HUES64 (cell line): ENCODE measurements around the gene RRAGA. TPM values are rescaled to one million over a fixed set of nuclear protein-coding genes. Genes with fewer than 3 reads are reported as not detected.
"Not testable (repeated sequence)": the region's sequence is repeated elsewhere in the genome, so short reads cannot be mapped to it uniquely, and the experiment has no call there.

Source experiments
- H3K27ac ChIP-seq: 2 replicates; pipeline ENCODE4 v1.7.0; 2013; ENCODE audit warnings: low read depth, low read length, inconsistent platforms
- H3K27me3 ChIP-seq: 2 replicates; pipeline ENCODE4 v1.6.1; 2013; ENCODE audit warnings: mild to moderate bottlenecking, low read length; ENCODE audit not compliant: insufficient read depth
- H3K36me3 ChIP-seq: 2 replicates; pipeline ENCODE4 v1.6.1; 2013; ENCODE audit warnings: mild to moderate bottlenecking, low read length; ENCODE audit not compliant: insufficient read depth
- H3K4me1 ChIP-seq: 2 replicates; pipeline ENCODE4 v1.6.1; 2013; ENCODE audit warnings: mild to moderate bottlenecking, low read length, moderate library complexity; ENCODE audit not compliant: insufficient read depth
- H3K4me3 ChIP-seq: 2 replicates; pipeline ENCODE4 v1.5.1; 2013; ENCODE audit warnings: mild to moderate bottlenecking, low read length, moderate library complexity
- H3K9ac ChIP-seq: 2 replicates; pipeline ENCODE4 v1.6.1; 2013; ENCODE audit warnings: mild to moderate bottlenecking, low read depth, low read length
- H3K9me3 ChIP-seq: 2 replicates; pipeline ENCODE4 v1.6.1; 2013; ENCODE audit warnings: low read depth, low read length; ENCODE audit not compliant: insufficient read depth
- WGBS: fragments of 150-250, 120-280 bp; methylation state at CpG from one replicate; pipeline ENCODE4 v1.1.7; 2013; ENCODE audit warnings: missing lambda C conversion rate; 5-methylcytosine and 5-hydroxymethylcytosine counted together
- polyA plus RNA-seq, 2 experiments: library from polyadenylated mRNA; stranded (reverse); fragments of 50-300 nt; gene quantifications; one replicate each; pipeline ENCODE4 v1.2.3, GENCODE V29; 2013

RRAGA gene, protein sequence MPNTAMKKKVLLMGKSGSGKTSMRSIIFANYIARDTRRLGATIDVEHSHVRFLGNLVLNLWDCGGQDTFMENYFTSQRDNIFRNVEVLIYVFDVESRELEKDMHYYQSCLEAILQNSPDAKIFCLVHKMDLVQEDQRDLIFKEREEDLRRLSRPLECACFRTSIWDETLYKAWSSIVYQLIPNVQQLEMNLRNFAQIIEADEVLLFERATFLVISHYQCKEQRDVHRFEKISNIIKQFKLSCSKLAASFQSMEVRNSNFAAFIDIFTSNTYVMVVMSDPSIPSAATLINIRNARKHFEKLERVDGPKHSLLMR
- 44.7 TPM for polyA plus RNA-seq (2013, experiment 1 of 2)
- 47.4 TPM for polyA plus RNA-seq (2013, experiment 2 of 2)

DNA sequence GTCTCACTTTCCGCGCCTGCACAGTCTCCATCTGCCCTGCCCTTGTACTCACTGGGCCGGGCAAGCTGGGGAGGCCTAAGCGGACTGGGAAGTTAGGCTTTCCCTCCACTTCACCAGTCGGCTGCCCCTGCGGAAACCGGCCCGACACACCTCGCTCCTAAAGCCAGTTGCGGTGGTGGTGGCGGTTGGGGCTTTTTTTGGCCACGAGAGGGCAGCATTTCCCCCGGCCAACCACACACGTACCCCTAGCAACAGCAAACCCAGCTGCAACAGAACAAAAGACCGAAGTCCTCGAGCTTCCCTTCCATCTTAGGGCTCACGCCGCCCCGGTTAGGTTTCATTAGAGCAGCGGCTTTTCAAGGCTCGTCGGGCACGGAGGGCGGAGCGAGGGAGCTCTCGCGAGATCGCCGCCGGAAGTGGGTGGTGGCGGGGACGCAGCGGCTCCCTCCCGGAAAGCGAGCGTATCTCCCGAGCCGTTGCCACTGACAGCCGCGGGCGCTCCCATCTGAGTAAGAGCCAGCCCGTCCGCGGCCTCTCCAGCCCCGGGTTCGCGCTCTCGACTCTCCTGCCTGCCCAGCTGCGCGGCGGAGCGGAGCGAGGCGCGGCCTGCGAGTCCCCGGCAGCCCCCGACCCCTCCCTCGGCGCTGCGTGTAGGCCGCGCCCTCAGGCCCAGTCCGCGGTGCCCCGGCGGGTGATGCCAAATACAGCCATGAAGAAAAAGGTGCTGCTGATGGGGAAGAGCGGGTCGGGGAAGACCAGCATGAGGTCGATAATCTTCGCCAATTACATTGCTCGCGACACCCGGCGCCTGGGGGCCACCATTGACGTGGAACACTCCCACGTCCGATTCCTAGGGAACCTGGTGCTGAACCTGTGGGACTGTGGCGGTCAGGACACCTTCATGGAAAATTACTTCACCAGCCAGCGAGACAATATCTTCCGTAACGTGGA lies at the start of gene RRAGA:
RRAGA (plus strand) TSS at position 462 of the 951 bp plus-strand sequence; CDS start at position 695, 233 bp downstream.
- H3K9me3 ChIP-seq, result no peaks in the 10 kb centered on the region
- no peaks in the 10 kb centered on the region for H3K36me3 ChIP-seq
- under 1% methylated on average over 82 of the region's 82 CpGs for WGBS
- no peaks in the 10 kb centered on the region for H3K27me3 ChIP-seq
- H3K4me1 ChIP-seq, result peaks cover 4% of the 10 kb centered on the region; the same call in 1 of the 2 replicates
- peak within 1 kb of the TSS; percentile 90 for H3K27ac ChIP-seq
- H3K9ac ChIP-seq, result peak within 1 kb of the TSS; percentile 88
- H3K4me3 ChIP-seq, result peak within 1 kb of the TSS; percentile 96

DNA sequence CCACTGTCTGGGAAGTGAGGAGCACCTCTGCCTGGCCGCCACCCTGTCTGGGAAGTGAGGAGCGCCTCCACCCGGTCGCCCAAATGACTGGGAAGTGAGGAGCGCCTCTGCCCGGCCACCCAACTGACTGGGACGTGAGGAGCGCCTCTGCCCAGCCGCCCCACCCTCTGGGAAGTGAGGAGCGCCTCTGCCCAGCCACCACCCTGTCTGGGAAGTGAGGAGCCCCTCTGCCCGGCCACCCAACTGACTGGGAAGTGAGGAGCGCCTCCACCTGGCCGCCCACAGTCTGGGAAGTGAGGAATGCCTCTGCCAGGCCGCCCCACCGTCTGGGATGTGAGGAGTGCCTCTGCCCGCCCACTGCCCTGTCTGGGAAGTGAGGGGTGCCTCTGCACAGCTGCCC lies 49.1 kb upstream of the RRAGA start:
- Histone ChIP-seq H3K9ac (no peak overlapping the region), H3K4me1 (no peaks in the 10 kb centered on the region), H3K27ac (no peak overlapping the region), H3K9me3 (peaks cover 7% of the 10 kb centered on the region; the same call in 1 of the 2 replicates), H3K4me3 (no peak overlapping the region), H3K27me3 (no peaks in the 10 kb centered on the region), H3K36me3 (no peaks in the 10 kb centered on the region)
- 85% methylated on average over 16 of the region's 16 CpGs for WGBS

DNA sequence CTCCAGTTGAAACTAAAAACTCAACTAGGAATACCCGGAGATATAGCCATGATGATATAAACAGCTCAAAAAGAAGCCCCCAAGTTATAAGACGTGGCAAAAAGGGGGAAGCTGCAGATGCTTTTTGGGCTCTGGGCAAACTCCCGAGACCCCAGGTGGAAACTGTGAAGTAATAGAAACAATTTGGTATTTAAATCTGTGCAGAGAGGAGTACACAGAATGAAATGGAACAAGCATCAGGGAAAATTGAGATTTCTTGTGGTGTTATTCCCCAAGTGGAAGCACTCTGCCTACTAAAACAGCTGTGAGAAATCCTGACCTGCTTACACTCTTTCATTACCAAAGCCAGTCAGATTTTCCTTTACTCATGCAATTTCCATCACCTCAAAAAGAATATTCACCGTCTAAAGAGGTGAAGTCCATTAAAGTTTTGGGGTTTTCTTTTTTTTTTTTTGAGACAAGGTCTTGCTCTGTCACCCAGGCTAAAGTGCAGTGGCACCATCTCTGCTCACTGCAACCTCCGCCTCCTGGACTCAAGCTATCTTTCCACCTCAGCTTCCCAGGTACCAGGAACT lies 39.7 kb upstream of the RRAGA start:
- Histone ChIP-seq H3K27me3 (no peaks in the 10 kb centered on the region), H3K4me3 (no peak overlapping the region), H3K36me3 (no peaks in the 10 kb centered on the region), H3K4me1 (no peaks in the 10 kb centered on the region), H3K27ac (no peak overlapping the region), H3K9me3 (no peaks in the 10 kb centered on the region), H3K9ac (no peak overlapping the region)
- WGBS, result 95% methylated on average over 4 of the region's 5 CpGs

DNA sequence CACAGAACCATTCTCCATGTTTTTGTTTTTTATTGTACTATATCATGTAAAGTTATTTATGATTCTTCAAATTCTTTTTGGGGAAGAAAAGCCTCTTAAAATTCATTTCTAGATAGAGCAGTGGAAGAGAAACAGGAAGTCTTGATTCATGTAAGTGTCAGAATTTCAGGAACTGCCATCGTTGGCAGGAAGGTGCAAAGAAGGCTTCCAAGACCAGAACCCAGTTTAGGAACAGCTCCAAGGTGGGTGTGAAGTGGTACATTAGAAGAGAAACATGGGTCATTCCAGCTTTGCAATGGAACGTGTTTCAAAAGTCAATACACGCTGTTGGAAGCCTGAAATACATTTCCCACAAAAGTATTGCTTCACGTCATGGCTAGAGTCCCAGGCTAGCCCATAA lies 31.0 kb upstream of the RRAGA start:
- 78% methylated on average over 4 of the region's 4 CpGs for WGBS
- Histone ChIP-seq H3K27ac (no peak overlapping the region), H3K4me1 (no peaks in the 10 kb centered on the region), H3K36me3 (no peaks in the 10 kb centered on the region), H3K4me3 (no peak overlapping the region), H3K9ac (no peak overlapping the region), H3K9me3 (no peaks in the 10 kb centered on the region), H3K27me3 (no peaks in the 10 kb centered on the region)

DNA sequence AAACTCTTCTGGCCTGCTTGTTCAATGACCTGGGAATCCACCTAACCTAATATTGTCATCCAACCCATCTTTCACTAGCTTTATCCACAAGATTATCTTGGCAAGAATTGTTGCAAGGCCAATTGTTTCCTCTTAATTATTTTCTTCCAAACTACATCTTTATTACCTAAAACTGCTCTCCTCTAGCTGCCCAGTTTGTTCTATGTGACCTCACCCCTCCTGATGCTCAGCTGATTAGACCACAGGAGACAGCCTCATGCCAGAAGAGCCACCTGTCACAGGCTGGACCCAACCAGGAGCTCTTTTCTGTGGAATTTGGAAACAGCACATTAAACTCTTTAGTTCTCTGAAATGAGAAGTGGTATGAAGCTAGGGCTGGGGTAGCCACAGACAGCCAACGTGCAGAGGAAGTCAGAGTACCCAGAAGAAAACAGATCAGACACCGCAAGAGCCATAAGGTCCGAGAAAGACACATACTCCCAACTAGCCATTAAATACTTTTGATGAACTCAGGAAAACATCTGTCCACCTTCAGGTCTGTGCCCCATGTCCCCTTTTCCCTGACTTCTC lies 28.3 kb upstream of the RRAGA start:
- Histone ChIP-seq H3K4me1 (no peaks in the 10 kb centered on the region), H3K27ac (no peak overlapping the region), H3K9me3 (no peaks in the 10 kb centered on the region), H3K36me3 (no peaks in the 10 kb centered on the region), H3K27me3 (no peaks in the 10 kb centered on the region), H3K4me3 (no peak overlapping the region), H3K9ac (no peak overlapping the region)
- WGBS, result 94% methylated on average over 3 of the region's 3 CpGs

DNA sequence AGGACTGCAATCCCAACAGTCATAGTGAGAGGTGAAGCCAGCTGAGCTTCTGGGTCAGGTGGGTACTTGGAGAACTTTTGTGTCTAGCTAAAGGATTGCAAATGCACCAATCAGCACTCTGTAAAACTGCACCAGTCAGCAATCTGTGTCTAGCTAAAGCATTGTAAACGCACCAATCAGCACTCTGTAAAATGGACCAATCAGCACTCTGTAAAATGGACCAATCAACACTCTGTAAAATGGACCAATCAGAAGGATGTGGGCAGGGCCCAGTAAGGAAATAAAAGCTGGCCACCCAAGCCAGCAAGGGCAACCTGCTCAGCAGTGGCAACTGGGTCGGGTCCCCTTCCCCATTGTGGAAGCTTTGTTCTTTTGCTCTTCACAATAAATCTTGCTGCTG lies 27.6 kb upstream of the RRAGA start:
- H3K36me3 ChIP-seq, H3K27me3 ChIP-seq, H3K4me3 ChIP-seq, H3K9ac ChIP-seq, H3K27ac ChIP-seq, H3K4me1 ChIP-seq, H3K9me3 ChIP-seq: not testable (repeated sequence)
- 96% methylated on average over 2 of the region's 2 CpGs for WGBS

DNA sequence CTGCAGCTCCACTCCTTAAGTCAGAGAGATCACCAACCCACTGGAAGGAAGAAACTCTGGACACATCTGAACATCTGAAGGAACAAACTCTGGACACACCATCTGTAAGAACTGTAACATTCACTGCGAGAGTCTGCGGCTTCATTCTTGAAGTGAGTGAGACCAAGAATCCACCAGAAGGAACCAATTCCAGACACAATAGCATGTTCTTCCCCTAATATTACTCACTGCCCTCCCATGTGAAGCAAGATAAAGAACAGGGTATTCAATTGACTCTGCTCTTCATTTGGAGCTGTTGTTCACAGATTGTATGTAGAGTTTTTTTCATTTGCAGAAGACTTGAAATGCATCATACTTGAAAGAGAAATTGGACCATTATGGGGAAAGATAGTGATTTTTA lies 27.0 kb upstream of the RRAGA start:
- Histone ChIP-seq H3K27ac (no peak overlapping the region), H3K27me3 (no peaks in the 10 kb centered on the region), H3K9me3 (no peaks in the 10 kb centered on the region), H3K36me3 (no peaks in the 10 kb centered on the region), H3K9ac (no peak overlapping the region), H3K4me1 (no peaks in the 10 kb centered on the region), H3K4me3 (no peak overlapping the region)
- 100% methylated on average over 2 of the region's 2 CpGs for WGBS

DNA sequence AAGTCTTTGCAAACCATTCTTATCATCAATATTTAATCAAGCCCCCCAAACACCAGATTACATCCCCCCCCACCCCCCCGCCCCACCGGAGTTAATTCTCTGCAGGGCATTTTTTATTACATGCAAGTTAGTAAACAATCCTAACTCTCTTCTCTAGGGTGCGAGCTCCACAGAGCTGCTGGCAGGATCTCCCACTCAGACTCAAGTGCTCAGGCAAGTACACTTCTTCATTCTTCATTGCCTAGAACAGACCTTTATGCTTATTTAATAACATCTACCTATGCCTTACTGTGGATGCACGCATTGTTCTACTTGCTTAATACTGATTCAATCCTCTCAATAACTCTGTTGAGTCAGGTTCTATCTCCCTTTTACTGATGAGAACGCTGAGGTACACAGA lies 26.1 kb upstream of the RRAGA start:
- Histone ChIP-seq H3K4me1 (no peaks in the 10 kb centered on the region), H3K36me3 (no peaks in the 10 kb centered on the region), H3K27ac (no peak overlapping the region), H3K9me3 (no peaks in the 10 kb centered on the region), H3K9ac (no peak overlapping the region), H3K4me3 (no peak overlapping the region), H3K27me3 (no peaks in the 10 kb centered on the region)
- WGBS, result 90% methylated on average over 5 of the region's 5 CpGs

DNA sequence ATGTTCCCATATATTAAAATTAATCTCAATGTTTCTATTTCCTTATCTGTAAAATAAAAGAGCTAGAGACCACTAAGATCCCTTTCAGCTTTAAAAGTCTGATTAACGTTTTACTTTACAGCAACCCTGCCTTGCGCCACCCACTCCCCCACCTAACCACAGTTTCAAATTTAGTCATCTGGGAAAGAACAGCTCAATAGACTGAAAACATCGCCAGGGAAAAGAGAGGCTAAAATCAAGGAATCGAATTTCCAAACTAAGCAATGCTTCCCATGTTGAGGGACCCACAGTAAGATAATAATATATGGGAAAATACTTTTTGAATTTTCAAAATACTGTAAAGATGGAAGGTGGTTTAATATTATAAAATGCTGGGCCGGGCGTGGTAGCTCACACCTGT lies 22.9 kb upstream of the RRAGA start:
- Histone ChIP-seq H3K27ac (no peak overlapping the region), H3K9ac (no peak overlapping the region), H3K4me1 (no peaks in the 10 kb centered on the region), H3K9me3 (no peaks in the 10 kb centered on the region), H3K36me3 (no peaks in the 10 kb centered on the region), H3K27me3 (no peaks in the 10 kb centered on the region), H3K4me3 (no peak overlapping the region)
- WGBS, result 93% methylated on average over 6 of the region's 6 CpGs

DNA sequence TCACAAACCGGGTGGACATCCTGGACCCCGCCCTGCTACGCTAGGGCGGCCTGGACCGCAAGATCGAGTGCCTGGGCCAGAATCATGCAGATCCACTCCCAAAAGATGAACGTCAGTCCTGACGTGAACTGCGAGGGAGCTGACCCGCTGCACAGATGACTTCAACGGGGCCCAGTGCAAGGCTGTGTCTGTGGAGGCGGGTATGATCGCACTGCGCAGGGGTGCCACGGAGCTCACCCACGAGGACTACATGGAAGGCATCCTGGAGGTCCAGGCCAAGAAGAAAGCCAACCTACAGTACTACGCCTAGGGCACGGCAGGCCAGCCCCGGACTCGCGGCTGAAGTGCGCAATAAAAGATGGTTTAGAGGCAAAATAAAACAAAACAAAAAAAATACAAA lies 21.4 kb upstream of the RRAGA start:
- H3K9me3 ChIP-seq, result no peaks in the 10 kb centered on the region
- no peaks in the 10 kb centered on the region for H3K4me1 ChIP-seq
- H3K4me3 ChIP-seq, result no peak overlapping the region
- H3K27me3 ChIP-seq, result no peaks in the 10 kb centered on the region
- no peaks in the 10 kb centered on the region for H3K36me3 ChIP-seq
- no peak overlapping the region for H3K27ac ChIP-seq
- H3K9ac ChIP-seq, result no peak overlapping the region
- WGBS, result 95% methylated on average over 22 of the region's 22 CpGs
